SKM-1 treated with dmso at 0.1 percent for 144 hours (cell line): ENCODE results near the gene CACNG5.
A peak's percentile ranks its signal among the peaks of the same experiment; 100 is the strongest.

Experiments used
- DNase-seq: peaks from one replicate; lab custom pipeline; 2025; ENCODE audit not compliant: unreplicated experiment; lab: John Stamatoyannopoulos, UW

CACNG5 gene

DNA sequence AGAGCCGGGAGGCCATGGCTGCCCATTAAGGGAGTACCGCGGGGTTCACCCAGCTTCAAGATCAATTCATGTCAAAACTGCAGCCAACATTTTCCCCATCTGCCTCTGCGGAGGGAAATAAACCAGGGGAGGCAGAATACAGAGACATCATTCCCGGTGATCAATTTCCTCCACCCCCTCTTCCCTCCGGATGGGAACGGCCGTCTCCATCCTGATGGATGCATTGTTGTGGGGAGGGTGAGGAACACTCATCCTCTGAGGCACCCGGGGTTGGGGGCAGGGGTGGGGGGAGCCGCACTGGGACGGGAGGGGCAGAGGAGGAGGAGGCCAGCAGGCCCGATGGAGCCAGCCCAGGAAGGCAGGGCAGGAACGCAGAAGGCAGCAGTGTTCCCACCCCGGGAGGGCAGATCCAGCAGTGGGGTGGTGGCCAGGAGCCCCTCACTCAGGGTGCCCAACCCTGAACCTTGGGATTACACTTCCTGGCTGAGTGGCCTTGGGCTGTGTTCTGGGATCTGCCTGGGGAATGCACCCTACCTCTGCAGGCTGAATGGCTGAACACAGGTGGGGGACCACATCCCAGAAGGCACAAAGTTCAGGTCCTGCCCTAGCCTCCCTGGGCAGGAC, 14.2 kb downstream of the CACNG5 start:
- no peak for DNase-seq

DNA sequence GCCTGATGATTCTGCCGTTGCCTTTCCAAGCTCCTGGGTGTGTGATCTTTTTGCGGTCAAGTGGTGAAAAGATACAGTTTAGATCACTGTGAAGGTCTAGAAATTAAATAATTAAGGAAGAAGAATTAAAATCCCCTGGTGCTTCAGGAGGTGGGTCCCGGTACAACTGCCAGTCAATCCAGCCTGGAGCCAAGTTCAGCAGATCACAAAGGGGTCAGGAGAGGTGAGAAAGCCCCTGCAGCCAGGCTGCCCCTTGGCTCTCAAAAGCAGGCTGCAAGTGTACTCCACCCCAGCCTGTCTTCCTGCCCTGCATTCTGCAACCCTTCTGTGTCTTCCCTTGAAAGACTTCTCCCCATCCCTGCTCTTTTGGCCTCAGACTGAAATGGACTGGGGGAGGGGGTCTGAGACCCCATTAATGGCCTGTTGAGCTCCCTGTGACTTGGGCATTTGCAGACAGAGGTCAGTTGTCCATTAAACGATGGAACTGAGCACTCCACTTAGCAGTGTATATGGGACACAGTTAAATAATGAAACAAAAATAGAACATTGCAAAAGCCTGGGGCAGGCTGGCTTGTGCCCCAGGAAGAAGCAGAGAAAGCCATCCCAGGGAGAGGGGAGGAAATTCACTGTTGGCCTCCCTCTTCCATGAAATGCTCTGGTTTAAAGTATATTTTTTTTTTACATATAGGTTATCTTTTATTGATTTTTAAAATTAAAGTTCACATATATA, 15.1 kb downstream of the CACNG5 start:
- no peak for DNase-seq

DNA sequence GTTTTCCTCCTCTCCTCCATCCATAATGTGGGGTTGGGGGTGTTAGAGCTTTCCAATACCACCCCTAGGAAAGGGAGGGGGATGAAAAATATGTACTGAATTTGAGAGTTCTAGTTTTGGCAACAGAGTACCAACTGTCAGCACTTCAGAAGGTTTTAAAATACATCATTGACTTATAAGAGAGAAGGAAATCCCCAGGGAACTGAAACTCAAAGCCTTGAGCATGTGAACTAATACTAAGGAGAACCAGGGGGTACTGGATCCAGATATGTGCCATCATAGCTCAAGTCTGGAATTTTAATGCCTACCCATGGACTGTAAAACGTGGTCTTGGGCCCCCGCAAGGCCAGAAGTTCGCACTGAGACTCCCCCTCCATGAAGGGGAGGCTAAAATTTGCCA, 15.8 kb downstream of the CACNG5 start:
- DNase-seq = no peak

DNA sequence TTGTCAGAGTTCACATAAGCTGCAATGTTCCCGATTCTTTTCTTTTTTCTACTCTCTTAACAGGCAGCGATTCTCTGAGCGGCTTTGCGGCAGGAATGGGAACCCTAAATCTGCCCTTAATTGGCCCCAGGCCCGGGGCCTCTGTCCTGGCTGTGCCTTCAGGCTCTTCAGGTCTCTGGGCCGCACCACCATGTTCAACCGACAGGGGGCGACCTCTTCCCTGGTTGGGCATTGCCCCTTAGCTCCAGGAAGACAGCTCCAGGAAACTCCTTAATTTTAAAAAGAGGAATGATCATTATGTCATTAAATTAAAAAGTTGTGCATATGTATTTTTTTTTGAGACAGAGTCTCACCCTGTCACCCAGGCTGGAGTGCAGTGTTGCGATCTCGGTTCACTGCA, 20.3 kb downstream of the CACNG5 start:
- no peak for DNase-seq

DNA sequence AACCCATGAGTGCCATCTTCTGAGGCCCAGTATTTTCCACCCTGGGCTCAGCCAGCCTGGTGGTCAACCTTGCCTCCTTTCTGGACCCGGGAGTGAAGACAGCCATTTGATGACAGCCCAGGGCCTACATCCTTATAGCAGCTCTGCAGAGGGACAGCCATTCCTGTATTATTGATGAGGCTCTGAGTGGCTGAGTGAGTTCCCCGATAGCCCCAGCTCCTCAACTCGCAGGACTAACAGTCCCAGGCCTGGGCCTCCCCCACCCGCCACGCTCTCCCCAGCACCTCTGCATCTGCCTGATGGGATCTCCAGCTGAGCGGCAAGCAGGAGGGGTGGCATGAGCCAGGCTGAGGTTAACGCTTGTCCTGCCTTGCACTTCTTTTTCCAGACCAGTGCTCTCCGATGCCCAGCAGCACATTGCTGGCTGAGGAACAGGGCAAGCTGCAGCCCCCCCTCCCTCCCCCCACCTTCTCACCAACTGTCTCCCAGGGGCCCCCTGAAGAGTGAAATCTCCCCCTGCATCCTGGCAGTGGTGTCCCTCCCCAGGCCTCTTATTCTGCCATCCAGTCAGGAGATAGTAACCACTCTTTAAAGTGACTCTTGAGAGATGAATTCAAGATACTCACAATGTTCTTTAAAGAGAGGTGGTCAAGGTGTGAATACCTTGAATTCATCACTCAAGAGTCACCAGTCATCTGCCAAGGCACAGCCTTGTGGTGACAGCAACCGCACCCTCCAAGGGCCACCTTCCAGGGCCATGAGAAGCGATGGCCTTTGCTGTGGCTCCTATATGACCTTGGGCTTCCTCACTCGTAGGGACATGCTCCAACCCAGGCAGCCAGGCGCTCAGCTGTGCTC, 23.5 kb downstream of the CACNG5 start:
- DNase-seq = no peak

DNA sequence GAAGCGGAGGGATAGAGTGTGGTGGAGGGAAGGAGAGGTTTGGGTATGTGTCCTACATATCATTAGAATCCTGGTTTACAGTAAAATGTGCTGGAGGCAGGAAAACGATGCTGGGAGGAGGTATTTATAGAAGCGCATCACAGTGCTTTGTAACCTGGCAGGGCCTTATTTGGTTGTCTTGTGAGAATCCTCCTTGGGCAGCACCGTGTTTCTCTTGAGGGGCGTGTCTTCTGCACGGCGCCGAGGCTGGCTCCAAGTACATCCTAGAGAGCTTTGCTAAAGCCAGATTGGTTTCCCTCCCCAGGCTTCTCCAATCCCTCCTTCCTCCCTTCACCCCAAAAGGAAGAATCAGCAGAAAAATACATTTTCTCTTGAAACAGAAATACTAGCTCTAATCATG, 24.4 kb downstream of the CACNG5 start:
- DNase-seq = no peak

DNA sequence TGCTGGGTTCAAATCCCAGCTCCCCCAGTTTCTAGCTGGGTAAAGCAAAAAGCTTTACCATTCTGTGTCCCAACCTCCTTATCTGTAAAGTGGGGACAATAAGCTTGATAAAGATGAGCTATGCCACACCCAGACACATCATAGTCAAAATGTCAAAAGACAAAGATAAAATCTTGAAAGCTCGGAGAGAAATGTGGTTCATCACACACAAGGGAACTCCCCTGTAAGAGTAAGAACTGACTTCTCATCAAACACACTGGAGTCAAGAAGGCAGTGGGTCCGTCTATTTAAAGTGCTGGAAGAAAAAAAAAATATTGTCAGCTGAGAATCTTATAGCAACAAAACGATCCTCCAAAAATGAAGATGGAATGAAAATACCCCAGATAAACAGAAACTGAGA, 25.3 kb downstream of the CACNG5 start:
- no peak for DNase-seq

DNA sequence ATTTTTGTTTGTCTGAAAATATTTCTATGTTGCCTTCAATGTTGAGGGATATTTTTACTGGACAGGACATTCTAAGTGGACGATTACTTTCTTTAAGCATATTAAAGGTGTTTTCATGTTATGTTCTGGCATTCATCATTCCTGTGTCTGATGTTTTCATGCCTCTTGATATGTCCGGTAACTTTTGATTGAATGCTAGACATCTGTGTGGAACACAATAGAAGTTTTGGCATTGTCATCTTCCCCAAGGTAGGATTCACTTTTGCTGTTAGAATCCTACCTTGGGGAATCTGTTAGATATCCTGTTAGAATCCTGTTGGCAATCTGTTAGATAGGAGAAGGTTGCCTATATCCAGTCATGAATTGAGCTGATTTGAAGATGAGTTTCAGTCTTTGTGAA, 28.9 kb downstream of the CACNG5 start:
- no peak for DNase-seq

DNA sequence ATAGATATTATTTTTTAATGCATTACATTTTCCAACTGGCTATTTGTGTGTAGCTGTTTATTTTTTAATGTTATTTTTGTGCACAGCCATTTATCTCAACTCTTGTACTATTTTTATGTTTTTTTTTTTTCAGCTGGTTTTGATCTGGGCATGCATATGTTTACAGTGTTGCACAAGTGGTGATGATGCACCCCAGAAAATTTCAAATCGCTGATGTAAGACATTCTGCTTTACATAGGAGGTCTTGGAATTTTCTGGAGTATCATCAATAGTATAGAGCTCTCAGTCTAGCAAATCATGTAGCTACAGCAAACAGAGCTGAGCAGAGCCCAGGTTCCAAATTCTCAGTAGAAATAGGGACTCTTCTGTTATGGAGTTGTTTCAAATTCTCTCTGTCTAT, 30.2 kb downstream of the CACNG5 start:
- DNase-seq = no peak

DNA sequence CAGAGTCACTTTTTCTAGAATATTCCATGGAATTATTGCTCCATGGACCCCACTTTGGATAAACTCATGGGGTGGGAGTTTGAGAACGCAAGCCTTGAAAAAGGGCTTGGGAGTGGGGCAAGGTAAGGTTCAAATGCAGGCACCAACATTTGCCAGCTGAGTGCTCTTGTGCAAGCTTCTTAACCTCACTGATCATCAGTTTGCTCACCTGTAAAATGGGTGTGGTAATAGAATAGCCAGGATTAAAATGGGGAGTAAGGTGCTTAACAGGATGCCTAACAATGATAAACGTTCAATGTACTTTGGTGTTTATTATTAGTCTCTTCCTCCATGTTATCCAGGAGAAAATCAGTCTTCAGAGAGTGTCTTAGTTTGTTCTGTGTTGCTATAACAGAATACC, 39.0 kb downstream of the CACNG5 start:
- DNase-seq = no peak

DNA sequence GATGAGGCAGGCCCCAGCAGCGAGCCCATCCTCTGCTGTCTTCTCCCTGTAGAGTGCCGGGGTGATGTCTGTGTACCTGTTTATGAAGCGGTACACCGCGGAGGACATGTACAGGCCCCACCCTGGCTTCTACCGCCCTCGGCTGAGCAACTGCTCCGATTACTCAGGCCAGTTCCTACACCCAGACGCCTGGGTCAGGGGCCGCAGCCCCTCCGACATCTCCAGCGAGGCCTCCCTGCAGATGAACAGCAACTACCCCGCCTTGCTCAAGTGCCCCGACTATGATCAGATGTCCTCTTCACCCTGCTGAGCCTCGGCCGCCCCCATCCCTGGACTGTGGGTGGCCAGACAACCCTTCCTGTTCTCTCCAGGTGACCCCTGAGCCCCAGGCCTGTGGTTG, 50.0 kb downstream of the CACNG5 start:
- DNase-seq = no peak

DNA sequence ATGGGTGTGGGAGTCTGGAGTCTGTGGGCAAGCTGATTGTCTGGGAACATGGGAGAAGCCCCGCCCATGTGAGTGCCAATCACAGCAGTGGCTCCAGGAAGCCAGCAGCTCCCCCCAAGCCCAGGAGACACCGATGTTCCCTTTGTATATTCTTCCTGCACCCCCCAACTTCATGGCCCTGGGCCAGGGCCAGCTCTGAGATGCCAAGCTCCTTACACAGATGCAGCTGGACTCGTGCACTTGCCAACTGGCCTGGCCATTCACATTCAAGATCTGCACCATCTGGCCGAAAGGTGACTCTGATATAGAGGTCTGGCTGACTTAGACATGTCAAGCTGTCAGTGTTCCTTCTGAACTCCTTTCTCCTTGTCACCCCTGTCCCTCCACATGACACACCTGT, 50.5 kb downstream of the CACNG5 start:
- DNase-seq = no peak

DNA sequence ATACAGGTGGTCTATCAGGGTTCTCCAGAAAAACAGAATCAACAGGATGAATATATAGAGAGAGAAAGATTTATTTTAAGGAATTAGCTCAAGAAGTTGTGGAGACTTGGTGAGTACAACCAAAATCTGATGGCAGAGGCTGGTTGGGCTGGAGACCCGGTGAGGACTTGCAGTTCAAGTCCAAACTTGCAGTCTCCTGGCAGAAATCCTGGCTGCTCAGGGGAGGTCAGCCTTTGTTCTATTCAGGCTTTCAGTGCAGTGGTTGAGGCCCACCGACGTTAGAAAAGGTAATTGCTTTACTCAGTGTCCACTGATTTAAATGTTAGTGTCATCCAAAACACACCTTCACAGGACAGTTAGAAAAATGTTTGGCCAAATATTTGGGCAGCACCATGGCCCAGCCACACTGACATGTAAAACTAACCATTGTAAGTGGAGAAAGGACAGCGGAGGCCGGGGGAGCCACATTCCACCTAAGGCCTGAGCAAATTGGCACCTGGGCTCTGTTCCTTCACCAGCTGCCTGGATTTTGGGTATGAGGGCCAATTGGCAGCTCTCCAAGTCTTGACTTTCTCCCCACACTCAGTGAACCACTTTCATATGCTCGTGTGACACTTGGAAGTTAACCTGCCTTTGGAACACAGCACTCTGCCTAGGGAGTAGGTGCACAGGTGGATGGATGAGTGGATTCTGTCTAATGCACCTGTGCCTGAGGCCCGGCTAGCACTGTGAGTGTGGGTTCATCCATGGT, 54.7 kb downstream of the CACNG5 start:
- no peak for DNase-seq

DNA sequence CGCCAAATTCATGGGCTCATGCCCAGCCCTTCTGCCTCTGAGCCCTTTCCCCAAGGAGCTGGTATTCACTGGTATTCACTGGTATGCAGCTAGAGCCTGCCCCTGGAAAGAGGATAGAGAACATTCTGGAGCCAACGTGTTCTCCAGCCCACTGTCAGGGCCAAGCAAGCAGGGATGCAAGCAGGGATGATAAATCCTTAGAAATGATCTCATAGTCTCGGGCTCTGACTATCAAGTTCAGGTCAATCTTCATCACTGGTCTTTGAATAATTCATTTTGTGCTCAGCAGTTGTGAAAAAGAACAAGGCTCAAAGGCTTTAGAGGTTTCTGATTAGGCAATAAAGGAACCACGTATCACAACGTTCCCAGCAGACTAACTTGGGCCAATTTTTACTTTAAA, 57.3 kb downstream of the CACNG5 start:
- no peak for DNase-seq

DNA sequence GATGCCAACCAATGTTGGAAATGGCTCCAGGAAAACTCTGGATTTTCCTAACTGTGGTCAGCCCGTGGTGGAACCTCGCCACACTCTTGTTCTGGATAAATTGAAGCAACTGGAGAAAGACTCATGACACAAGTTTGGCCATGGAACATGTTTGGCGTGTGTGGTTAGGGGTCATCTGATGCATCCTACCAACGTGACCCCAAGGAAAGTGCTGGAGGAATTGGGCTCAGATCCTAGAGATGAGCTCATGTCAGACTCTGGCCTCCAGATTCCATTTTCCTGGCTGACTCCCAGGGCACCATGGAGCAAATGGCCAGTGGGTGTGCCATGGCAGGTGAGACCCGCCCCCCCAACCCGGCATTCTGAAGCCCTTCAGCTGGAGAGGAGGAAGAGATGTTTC, 58.5 kb downstream of the CACNG5 start:
- no peak for DNase-seq

DNA sequence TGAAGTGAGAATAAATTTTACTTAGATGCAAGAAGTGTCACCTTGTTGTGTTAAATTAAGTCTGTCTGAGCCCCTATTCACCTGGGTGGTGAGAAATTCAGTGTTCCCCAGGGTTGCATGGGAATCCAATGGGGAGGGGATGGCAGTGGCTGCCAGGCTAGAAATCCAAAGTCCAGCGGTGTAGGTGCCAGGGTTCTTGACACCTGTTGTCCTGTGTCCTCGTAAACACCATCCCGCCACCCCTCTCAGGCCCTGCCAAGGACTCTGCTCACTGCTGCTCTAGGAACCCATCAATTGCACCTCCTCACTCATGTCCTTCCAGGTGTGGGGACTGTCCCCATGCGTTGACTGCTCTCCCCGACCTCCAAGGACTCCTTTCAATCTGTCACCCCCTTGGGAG, 58.9 kb downstream of the CACNG5 start:
- DNase-seq = no peak

DNA sequence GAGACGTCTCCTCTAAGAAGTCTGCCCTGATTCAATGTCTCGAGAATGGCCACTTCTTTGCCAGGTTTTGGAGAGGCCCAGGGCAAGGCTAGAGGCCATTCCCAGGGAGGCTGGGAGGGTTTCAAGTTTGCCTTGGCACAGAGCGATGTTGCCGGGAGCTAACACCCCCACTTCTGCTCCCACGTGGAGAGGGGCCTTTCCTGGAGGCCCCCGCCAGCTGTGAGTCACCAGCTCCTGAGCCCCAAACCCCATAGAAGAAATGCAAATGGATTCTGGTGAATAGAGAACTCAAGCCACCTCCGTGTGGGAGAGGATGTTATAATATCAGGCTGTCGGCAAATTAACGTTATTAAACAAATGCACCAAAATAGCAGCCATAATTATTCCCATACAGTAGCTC, 62.2 kb downstream of the CACNG5 start:
- no peak for DNase-seq

DNA sequence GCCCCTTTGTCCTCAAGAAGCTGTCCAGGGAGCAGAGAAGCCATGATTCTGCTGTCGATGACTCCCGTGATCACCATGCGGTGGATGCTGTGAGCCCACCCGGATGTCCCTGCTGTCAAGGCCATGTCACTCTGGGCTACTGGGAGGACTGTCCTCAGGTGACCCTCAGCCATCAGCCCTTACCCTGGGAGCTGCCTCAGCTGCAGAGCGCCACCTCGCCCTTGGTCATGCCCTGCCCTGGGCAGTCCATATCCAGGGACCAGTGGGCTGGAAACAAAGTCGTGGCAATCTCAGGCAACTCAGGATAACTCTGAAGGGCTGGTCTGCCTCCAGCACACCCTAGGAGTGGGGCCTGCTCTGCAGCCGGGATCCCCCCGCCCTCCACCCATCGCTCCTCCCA, 63.6 kb downstream of the CACNG5 start:
- no peak for DNase-seq

DNA sequence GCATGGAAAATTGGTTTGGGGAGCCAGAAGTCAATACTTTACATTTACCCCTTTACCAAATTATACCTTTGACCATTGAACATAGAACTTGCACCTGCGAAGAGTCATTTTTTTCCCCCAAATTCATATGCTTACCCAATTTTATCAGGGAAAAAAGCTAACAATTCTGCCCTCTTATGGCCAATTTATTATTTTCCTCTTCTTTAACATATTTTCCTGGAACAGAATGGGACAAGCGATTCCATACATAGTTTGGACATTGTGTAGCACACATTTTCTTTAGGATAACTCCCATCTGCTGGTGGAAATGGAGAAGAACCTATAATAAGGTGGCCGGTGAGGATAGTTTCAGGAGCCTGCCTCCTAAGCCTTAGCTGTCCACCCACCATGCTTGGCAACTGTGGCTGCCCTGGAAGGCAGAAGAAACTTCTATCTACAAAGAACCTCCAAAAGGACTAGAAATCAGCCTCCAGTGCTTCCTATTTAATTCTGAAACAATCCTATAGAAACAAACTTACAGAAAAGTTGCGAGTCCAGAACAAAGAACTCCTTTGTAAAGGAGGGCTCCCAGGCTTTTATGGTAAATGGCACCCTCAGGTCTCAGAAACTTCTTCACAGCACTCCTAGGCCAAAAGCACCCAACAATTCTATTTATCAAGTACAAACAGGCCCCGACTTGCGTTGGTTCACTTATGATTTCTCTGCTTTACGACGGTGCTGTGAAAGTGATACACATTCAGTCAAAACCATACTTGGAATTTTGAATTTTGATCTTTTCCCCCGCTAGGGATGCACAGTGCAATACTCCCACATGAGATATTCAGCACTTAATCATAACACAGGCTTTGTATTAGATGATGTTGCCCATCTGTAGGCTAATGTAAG, 65.5 kb downstream of the CACNG5 start:
- DNase-seq = no peak

DNA sequence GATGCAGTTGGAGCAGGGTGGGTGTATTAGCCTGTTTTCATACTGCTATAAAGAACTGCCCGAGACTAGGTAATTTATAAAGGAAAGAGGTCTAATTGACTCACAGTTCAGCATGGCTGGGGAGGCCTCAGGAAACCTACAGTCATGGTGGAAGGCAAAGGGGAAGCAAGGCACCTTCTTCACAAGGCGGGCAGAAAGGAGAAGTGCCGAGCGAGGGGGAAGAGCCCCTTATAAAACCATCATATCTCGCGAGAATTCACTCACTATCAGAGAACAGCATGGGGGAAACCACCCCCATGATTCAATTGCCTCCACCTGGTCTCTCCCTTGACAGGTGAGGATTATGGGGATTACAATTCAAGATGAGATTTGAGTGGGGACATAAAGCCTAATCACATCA, 68.4 kb downstream of the CACNG5 start:
- peak; percentile 4 for DNase-seq
